Left renal pelvis (tissue), 4 donors: Measurements from ENCODE around the gene CYP2C18. TPM values are rescaled to one million over a fixed set of nuclear protein-coding genes. Genes with fewer than 3 reads are reported as not detected.
"Not testable (repeated sequence)": the region's sequence is repeated elsewhere in the genome, so short reads cannot be mapped to it uniquely, and the experiment has no call there.

ENCODE experiments used
- DNase-seq, 4 donors: peaks; one replicate each; pipeline ENCODE4 v3.0.0-alpha.2; 2013; ENCODE audit warnings: low read depth in 4 of 4, low spot score in 3 of 4
- polyA plus RNA-seq, 4 donors: library from polyadenylated mRNA; unstranded; fragments of 120-200 nt; gene quantifications; one replicate each; pipeline ENCODE4 v1.2.1, GENCODE V29; 2013; ENCODE audit not compliant: insufficient read length in 4 of 4

Gene CYP2C18
- polyA plus RNA-seq, 4 donors = 0.24 to 0.37 (median 0.37) TPM; not detected in 1

DNA sequence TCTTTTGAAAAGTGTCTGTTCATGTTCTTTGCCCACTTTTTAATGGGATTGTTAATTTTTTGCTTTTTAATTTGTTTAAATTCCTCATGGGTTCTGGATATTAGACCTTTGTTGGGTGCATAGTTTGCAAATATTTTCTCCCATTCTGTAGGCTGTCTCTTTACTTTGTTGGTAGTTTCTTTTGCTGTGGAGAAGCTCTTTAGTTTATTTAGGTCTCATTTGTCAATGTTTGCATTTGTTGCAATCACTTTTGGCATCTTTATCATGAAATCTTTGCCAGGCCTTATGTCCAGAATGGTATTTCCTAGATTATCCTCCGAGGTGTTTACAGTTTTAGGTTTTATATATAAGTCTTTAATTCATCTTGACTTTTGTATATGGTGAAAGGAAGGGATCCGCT, 55.1 kb downstream of the CYP2C18 start:
- DNase-seq = no peak

DNA sequence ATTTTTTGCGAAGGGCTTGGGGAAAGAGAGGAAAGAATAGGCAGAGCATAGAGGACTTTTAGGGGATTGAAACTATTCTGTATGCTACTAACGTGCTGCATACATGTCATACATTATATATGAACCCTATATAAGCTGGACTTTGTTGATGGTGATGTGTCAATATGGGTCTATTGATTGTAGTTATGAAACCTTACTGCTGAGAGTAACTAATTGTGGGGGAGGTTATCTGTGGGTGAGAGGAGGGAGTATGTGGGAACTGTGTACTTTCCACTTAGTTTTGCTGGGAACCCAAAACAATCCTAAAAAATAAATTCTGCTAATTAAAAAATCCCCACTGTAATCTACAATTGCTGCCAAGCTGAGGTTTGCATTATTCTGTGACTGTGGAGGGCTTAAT, 63.6 kb downstream of the CYP2C18 start:
- DNase-seq = no peak

DNA sequence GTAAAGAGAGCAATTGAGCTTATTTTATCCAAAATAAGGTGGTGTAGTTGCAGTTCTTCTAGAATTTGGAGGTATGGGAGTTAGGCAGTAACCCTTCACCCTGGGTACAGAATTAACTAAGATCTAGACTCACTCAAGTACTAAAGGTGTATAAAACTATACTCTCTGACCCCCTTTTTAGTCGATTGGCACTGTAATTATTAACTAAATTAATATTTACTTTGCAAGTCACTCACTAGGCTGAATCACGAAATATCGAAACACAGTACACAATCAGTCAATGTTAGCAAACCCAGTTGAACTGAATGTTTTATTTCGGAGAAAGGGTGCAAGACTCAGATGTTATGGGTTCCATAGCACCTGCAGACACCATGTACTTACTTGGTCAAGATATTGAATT, 64.3 kb downstream of the CYP2C18 start:
- no peak for DNase-seq

GRCh38 chr10:94757916-94758315, 74.4 kb downstream of the CYP2C18 start:
- DNase-seq = no peak

- DNase-seq = no peak
These were observed 77.2 kb downstream of the CYP2C18 start for GRCh38 chr10:94760586-94761178.

DNA sequence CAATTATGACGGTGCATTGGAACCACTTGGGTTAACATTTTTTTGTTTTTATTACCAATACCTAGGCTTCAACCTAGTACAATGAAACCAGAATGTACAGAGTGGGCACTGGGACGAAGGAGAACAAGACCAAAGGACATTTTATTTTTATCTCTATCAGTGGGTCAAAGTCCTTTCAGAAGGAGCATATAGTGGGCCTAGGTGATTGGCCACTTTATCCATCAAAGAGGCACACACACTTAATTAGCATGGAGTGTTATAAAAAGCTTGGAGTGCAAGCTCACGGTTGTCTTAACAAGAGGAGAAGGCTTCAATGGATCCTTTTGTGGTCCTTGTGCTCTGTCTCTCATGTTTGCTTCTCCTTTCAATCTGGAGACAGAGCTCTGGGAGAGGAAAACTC, 78.9 kb downstream of the CYP2C18 start, which contains the start of gene CYP2C19:
Gene CYP2C19, plus strand, starts transcription at position 289 of the 400 bp plus-strand sequence. Its CDS starts 25 bp downstream, at position 314.
- no peak for DNase-seq

- DNase-seq = not testable (repeated sequence)
These were observed 91.9 kb downstream of the CYP2C18 start for GRCh38 chr10:94775425-94775824.

DNA sequence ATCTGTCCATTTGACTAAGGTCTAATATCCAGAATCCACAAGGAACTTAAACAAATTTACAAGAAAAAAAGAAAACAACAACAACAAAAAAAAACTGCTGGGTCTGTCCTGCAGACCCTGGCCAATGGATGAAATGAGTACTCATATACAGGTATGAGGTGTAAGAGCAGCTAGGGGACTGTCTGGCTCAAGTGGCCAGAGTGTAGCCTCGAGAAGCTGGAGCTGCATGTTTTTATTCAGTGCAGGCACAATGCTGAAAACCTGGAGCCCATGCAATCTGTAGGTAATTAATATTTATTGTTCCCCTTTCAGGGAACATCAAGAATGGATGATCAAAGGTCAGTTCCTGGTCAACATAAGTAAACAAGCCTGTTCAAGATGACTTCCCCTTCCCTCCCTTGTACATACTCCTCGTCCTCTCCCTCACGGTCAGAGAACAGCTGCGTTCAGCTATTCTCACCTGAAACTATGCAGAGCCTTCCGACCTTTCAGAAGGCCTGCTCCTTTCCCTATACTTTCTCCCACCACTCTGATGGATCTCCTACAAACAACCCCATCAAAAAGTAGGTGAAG, 94.4 kb downstream of the CYP2C18 start:
- DNase-seq = no peak

- no peak for DNase-seq
These were observed 97.3 kb downstream of the CYP2C18 start for GRCh38 chr10:94780844-94781243.

DNA sequence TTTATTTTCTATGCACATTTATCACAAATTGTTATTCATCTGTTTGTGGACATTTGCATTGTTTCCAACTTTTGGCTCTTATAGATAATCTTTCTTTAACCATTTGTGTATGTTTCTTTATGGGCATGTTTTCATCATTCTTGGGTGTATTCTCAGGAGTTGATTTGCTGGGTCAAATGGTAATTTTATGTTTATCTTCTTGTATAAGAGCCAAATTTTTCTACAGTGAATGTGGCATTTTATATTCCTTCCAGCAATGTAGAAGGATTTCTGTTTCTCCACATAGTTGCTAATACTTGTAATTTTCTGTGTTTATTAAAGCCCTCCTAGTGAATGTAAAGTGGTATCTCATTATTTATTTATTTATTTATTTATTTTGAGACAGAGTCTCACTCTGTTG, 100.7 kb downstream of the CYP2C18 start:
- DNase-seq = no peak

DNA sequence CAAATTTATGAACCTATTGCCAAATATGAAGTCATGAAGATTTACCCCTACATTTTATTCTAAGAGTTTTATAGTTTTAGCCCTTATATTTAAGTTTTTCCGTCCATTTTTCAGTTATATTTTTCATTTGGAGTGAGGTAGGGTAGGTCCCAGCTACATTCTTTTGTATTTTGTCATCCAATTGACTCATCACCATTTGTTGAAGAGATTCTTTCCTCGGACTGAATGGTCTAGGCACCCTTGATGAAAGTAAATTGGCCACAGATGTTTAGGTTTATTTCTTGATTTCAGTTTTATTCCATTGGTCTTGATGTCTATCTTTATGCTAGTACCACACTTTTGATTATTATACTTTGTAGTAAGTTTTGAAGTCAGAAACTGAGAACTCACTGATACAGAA, 101.7 kb downstream of the CYP2C18 start:
- DNase-seq = no peak

Other genes starting within 250 kb of the CYP2C18 start
- 10 to 100 TPM; 13.5 to 46.1 (median 34.6) TPM for gene HELLS, start 137.9 kb upstream of the CYP2C18 start, polyA plus RNA-seq
- gene CYP2C19, start 79.0 kb downstream of the CYP2C18 start, polyA plus RNA-seq = not detected